WERI-Rb-1 (cell line): ENCODE measurements around the gene PSMB1.
"Not testable (repeated sequence)": the region's sequence is repeated elsewhere in the genome, so short reads cannot be mapped to it uniquely, and the experiment has no call there.

Experiments used
- DNase-seq: peaks from one replicate; pipeline ENCODE4 v3.0.0-alpha.2; 2020
- H3K27ac ChIP-seq: fragments of 250-450 bp; sonication (Bioruptor Pico); 2 replicates; pipeline ENCODE4 v1.5.1; 2020; ENCODE audit warnings: mild to moderate bottlenecking, moderate library complexity
- H3K27me3 ChIP-seq: fragments of 250-450 bp; sonication (Bioruptor Pico); 2 replicates; pipeline ENCODE4 v1.5.1; 2021; ENCODE audit warnings: mild to moderate bottlenecking, low read depth, moderate library complexity; ENCODE audit not compliant: insufficient read depth, severe bottlenecking
- H3K36me3 ChIP-seq: fragments of 250-450 bp; sonication (Bioruptor Pico); 2 replicates; pipeline ENCODE4 v1.5.1; 2020; ENCODE audit warnings: mild to moderate bottlenecking, moderate library complexity
- H3K4me3 ChIP-seq: 2 replicates; pipeline ENCODE4 v1.5.1; 2011; ENCODE audit warnings: low read depth, mild to moderate bottlenecking, control low read depth, low read length
- H3K9me3 ChIP-seq: fragments of 250-450 bp; sonication (Bioruptor Pico); 2 replicates; pipeline ENCODE4 v1.5.1; 2021; ENCODE audit warnings: mild to moderate bottlenecking, moderate library complexity; ENCODE audit not compliant: severe bottlenecking
- CTCF ChIP-seq: IDR thresholded peaks from 2 replicates; pipeline ENCODE4 v1.5.1; 2011; ENCODE audit warnings: low read depth, mild to moderate bottlenecking, control low read depth, inconsistent platforms, low read length

Gene PSMB1

DNA sequence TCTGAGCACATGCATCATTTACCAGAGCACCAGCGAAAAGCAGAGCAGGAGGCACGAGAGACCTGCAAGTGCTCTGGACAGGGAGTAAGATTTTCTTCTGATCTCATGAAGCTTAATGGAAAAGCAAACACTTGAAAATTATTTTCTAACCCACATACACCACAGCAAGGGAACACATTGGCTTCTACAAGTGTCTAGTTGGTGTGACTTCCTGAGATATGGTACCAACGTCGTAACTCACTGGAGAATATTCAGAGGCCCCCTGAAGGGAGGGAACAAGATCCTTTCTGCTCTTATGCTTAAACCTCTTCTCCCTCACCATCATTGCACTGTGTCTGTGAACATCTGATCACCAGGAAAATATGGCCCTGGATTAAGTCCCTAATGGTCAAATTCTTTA, 48.6 kb downstream of the PSMB1 start:
- H3K27ac ChIP-seq: no peak overlapping the region
- no peaks in the 10 kb centered on the region for H3K36me3 ChIP-seq
- H3K4me3 ChIP-seq: no peak overlapping the region
- DNase-seq: no peak
- no peaks in the 10 kb centered on the region for H3K9me3 ChIP-seq
- TF ChIP-seq CTCF: no peak
- no peaks in the 10 kb centered on the region for H3K27me3 ChIP-seq

- H3K4me3 ChIP-seq: no peak overlapping the region
- H3K36me3 ChIP-seq: no peaks in the 10 kb centered on the region
- no peak overlapping the region for H3K27ac ChIP-seq
- no peak for DNase-seq
- no peaks in the 10 kb centered on the region for H3K9me3 ChIP-seq
- H3K27me3 ChIP-seq: no peaks in the 10 kb centered on the region
- TF ChIP-seq CTCF: no peak
These were observed 49.7 kb downstream of the PSMB1 start for GRCh38 chr6:170503414-170503761.

GRCh38 chr6:170502733-170503413, 50.2 kb downstream of the PSMB1 start:
- not testable (repeated sequence) for H3K36me3 ChIP-seq, H3K27me3 ChIP-seq, DNase-seq, H3K9me3 ChIP-seq, H3K27ac ChIP-seq, H3K4me3 ChIP-seq

- H3K36me3 ChIP-seq, H3K27ac ChIP-seq, DNase-seq, H3K27me3 ChIP-seq, H3K4me3 ChIP-seq, H3K9me3 ChIP-seq: not testable (repeated sequence)
These were observed 50.8 kb downstream of the PSMB1 start for GRCh38 chr6:170502268-170502667.

DNA sequence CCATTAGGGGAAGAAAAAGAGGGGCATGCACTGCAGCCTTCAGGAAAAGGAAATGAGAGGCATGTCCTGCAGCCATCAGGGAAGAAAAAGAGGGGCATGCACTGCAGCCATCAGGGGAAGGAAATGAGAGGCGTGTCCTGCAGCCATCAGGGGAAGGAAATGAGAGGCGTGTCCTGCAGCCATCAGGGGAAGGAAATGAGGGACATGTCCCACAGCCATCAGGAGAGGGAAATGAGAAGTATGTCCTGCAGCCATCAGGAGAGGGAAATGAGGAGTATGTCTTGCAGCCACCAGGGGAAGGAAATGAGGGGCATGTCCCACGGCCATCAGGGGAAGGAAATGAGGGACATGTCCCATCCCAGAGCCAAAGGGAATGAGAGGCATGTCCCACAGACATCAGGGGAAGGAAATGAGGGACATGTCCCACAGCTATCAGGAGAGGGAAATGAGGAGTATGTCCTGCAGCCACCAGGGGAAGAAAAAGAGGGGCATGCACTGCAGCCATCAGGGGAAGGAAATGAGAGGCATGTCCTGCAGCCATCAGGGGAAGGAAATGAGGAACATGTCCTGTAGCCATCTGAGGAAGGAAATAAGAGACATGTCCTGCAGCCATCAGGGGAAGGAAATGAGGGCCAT, 52.0 kb downstream of the PSMB1 start:
- Histone ChIP-seq H3K27ac (no peak overlapping the region), H3K4me3 (no peak overlapping the region), H3K9me3 (no peaks in the 10 kb centered on the region), H3K36me3 (no peaks in the 10 kb centered on the region), H3K27me3 (no peaks in the 10 kb centered on the region)
- no peak for TF ChIP-seq CTCF
- DNase-seq: no peak

GRCh38 chr6:170497841-170498301, 55.2 kb downstream of the PSMB1 start:
- Histone ChIP-seq H3K4me3 (peak overlapping the region; percentile 16; the same call in 1 of the 2 replicates), H3K36me3 (no peaks in the 10 kb centered on the region), H3K27ac (peak overlapping the region; percentile 32; the same call in 1 of the 2 replicates), H3K27me3 (no peaks in the 10 kb centered on the region), H3K9me3 (no peaks in the 10 kb centered on the region)
- TF ChIP-seq CTCF: no peak
- DNase-seq: peak; percentile 80

GRCh38 chr6:170493354-170493753, 59.8 kb downstream of the PSMB1 start:
- Histone ChIP-seq H3K27ac (no peak overlapping the region), H3K27me3 (no peaks in the 10 kb centered on the region), H3K9me3 (no peaks in the 10 kb centered on the region), H3K4me3 (no peak overlapping the region), H3K36me3 (no peaks in the 10 kb centered on the region)
- no peak for TF ChIP-seq CTCF
- no peak for DNase-seq
